HG03066 (cell line): ENCODE measurements around the gene STEAP1B.
A peak's percentile ranks its signal among the peaks of the same experiment; 100 is the strongest.
"Not testable (repeated sequence)": the region's sequence is repeated elsewhere in the genome, so short reads cannot be mapped to it uniquely, and the experiment has no call there.

ENCODE experiments used
- ATAC-seq: cut with Tn5 transposase; IDR thresholded peaks from one replicate; pipeline ENCODE4 v1.9.1; 2021; ENCODE audit warnings: low read depth; ENCODE audit not compliant: unreplicated experiment

STEAP1B gene

DNA sequence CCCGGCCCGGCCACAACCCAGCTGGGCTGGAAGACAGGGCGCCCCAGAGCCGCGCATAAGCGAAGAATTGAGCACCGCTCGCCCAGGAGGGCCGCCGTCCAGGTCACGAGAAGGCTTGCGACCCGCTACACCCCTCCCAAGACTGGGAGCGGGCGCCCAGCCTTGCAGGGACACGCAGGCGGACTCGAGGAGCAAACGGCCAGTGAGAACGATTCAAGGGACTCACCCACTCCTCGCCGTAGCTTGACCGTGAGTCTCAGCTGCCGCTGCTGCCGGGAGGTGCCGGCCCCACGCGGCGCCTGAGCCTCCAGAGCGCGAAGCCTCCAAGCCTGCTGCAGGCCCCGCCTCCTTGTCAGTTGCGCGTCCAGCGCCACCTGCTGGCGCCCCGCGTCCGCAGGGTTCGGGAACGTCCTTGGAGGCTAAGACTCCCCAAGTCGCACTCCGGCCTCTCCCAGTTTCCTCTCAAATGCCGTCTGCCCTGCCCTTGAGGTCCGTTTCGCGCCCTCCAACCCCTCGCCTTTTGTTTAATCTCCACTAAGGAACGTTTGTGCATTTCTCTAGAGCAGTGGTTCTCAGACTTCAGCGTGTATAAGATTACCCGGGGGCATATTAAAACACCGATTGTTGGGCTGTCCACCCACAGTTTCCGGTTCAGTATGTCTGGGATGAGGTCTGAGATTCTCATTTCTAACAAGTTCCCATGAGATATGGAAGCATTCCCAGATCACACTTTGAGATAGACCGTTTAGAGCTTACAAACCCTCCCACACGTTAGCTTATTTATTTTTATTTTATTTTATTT, at the start of gene STEAP1B:
STEAP1B (minus strand) TSS at position 301 of the 802 bp plus-strand sequence. CDS start 5,333 bp downstream, outside the sequence.
- ATAC-seq = peak; percentile 91

DNA sequence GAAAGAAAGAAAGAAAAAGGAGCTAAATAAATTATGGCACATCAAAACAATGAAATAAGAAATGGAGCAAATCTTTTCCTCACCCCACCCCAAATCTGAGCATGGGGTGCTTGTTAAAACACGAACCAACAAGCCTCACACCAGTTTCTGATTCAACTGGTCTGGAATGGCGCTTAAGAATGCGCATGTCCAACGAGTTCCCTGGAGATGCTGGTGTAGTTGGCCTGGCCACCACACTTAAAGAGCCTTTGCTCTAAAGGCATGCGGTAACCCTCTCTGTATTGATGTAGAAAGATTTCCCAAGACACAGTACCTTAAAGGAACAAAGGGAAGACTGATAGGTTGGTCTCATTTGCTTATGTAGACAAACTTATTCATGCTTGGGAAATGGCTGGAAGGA, 49.1 kb upstream of the STEAP1B start:
- ATAC-seq = no peak

DNA sequence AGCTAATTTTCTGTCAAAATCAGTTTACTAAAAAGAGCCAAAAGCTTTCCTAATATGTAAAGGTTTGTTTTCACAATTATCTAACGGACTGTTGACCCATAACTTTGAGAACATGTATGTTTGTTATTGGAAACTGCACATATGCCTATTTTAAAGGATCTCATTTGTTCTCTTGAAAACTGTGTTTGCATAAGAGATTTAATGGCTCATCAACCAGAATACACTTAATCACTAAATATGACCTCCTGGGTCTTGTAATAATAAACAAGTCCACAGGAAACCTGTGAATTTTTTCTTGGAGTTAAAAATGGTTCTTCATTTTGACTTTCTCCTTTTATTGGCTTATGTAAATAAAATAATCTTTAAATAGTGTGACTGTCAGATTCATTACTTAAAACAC, 48.3 kb upstream of the STEAP1B start:
- ATAC-seq = no peak

DNA sequence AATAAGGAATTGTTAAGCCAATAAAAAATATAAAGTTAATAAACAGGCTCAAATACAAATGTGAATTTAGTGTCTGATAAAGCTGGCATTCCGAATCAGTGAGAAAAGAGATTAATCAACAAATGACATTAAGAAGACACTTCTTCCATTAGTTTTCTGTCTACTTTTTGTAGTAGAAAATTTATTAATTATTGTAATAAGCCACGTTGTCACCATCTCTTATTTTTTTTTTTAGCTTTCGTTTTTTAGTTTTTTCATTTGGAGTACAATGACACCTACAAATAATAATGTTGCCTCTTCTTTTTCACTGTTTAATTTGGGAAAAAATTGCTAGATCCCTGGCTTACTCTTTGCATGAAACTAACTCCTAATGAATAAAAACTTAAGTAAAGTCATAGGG, 46.8 kb upstream of the STEAP1B start:
- ATAC-seq = no peak

DNA sequence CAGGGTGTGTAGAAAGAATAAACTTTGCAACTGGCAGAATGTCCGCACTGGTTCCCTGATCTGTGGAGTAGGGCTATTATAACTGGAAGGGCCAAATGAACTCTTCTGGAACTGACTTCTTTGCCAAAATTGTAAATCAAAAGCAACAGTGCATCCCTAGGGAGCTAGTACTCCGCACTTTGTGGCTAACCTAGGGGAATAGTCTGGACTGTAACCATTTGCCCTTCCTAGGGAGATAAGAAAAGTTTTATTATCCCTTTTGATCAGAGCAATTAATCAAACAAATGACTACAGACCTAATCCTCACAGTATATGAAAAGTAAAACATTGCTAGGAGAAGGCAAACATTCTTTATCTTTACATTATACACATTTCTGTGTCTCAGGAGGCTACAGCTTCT, 45.5 kb upstream of the STEAP1B start:
- no peak for ATAC-seq

DNA sequence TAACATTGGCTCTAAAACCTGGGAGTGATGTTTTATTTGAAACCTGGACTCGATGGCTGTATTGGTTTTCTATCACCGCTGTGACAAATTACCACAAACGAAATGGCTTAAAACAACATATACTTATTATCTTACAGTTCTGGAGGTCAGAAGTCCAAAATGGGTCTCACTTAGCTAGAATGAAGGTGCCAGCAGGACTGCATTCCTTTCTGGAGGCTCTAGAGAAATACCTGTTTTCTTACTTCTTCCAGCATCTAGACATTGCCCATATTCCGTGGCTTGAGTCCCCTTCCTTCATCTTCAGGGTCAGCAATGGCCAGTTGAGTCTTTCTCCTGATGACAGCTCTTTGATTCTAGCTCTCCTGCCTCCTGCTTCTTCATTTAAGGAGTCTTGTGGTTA, 44.3 kb upstream of the STEAP1B start:
- no peak for ATAC-seq

DNA sequence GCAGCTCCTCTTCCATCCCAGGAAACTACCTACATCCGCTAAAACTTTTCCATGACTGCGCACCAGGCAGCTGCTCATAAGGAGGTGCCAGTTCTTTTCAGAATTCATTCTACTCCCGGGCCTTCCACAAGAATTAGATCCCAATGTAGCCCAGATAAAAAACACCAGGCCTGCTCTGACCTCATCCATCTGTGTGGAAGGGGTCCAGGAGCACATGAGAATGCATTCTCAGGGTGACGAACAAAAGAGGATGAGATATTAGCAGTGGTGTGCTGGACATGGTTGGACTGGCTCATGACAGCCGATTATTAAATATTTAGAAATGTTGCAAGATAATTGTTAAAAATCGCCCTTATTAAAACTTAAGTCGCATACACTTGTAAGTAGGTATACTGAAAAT, 43.2 kb upstream of the STEAP1B start:
- no peak for ATAC-seq

DNA sequence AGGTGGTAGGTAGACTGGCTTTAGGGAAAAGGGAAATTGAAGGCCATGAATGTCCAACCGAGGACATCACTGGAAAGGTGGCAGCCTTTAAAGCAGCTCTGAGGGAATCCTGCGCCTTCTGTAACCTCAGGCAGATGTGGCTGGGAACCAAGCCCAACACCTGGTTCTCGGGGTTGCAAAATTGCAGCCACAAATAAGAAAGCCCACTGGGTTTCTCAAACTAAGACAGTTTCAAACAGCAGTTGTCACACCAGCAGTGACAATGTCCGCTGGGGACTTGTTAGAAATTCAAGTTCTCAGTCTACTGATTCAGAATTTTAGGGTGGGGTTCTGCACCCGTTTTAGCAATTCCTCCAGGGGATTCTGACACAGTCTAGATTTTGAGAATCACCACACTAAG, 42.7 kb upstream of the STEAP1B start:
- no peak for ATAC-seq

DNA sequence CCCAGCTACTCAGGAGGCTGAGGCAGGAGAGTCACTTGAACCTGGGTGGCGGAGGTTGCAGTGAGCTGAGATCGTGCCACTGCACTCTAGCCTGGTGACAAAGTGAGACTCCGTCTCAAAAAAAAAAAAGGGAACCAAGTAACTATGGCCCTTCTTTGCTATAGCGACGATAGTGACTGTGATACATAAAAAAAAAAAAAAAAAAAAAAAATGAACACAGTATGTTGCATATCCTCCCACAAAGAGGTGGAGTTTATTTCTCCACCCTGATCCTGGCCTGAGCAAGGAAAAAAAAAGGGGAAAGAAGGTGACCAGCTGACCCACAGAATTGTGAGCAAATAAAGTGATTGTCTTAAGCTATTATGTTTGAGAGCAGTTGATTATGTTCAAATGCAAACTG, 42.3 kb upstream of the STEAP1B start:
- no peak for ATAC-seq

DNA sequence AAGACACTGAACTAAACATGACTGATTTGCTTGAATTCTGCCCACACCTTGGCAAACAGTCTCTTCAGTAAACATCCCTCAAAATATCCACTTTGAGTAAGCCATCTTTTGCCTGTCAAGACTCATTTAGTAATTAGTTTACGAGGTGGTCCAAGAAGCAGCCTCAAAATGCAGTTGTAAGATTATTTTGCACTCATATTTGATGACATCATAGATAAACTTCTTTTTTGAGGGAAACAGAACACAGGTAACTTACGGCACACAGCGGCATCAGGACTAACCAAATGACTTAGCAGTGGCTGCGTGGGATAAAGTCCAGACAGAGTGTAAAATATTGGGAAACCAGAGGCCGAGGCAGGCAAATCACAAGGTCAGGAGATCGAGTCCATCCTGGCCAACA, 41.8 kb upstream of the STEAP1B start:
- ATAC-seq = no peak

DNA sequence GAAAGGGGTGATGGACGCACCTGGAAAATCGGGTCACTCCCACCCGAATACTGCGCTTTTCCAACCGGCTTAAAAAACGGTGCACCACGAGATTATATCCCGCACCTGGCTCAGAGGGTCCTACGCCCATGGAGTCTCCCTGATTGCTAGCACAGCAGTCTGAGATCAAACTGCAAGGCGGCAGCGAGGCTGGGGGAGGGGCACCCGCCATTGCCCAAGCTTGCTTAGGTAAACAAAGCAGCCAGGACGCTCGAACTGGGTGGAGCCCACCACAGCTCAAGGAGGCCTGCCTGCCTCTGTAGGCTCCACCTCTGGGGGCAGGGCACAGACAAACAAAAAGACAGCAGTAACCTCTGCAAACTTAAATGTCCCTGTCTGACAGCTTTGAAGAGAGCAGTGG, 28.5 kb upstream of the STEAP1B start:
- not testable (repeated sequence) for ATAC-seq

DNA sequence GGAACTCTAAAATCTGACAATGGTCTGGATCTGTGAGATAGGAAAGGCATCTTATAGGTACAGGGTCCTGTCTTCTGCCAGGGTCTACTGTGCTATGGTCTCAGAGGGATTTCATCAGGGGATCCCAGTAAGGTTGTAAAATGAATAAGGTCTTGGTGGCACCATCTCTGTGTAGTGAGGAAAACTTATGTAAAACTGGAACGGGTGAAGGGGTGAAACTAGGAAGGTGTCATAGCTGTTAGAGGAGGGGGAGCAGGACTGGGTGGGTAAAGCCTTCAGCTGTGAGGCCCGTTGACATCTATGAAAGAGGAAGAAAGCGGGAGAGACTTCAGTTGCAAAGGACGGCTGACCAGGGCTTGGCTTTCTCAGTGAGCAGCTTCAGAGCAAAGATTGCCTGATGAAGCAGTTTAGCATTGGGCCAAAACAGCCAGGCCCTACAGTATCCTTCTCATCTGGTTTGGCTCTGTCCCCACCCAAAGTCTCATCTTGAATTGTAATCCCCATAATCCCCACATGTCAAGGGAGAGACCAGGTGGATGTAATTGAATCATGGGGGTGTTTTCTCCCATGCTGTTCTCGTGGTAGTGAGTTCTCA, 24.5 kb upstream of the STEAP1B start:
- not testable (repeated sequence) for ATAC-seq

DNA sequence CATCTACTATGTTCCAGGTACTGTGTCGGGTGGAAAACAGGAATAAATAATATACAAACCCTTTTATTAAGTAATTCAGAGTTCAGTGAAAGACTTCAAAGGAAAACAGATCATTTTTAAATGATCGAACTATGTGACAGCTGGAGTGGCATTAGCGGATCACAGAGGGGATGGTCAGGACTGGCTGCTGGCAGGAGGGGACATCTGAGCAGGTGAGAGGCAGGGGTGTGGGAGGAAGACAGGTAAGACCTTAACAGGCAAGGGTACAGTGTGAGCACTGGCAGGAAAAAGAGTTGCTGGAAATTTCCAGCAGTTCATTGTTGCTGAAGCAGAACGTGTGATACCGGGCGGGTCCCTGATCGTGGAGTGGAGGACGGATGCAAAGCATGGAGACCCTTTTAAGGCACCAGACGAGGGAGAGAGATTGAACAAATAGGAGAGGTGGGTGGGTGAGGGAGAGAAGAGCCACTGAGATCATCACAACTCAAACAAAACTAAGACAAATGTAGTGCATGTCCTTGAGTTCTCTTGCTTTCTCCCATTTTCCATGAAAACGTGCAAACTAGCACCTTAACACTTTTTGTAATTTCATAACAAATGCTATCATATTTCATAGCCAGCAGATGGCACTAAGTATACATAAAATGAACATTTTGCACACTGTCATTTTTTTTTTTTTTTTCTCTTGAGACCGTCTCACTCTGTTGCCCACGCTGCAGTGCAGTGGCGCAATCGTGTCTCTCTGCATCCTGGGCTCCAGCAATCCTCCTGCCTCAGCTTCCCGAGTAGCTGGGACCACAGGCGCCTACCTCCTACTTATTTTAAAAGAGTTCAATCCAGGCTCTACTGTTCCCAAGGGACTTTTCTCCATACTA, 23.7 kb upstream of the STEAP1B start:
- ATAC-seq = not testable (repeated sequence)

DNA sequence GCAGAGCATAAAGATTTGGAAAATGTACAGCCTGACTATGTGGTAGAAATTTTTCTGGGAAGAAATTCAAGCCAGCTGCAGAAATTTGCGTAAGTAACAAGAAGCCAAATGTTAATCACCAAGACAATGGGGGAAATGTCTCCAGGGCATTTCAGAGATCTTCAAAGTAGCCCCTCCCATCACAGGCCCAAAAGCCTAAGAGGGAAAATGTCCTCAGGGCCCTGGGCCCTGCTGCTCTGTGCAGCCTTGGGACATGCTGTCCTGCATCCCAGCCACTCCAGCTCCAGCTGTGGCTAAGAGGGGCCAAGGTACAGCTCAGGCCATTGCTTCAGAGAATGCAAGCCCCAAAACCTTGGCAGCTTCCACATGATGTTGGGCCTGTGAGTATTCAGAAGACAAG, 19.6 kb upstream of the STEAP1B start:
- not testable (repeated sequence) for ATAC-seq

DNA sequence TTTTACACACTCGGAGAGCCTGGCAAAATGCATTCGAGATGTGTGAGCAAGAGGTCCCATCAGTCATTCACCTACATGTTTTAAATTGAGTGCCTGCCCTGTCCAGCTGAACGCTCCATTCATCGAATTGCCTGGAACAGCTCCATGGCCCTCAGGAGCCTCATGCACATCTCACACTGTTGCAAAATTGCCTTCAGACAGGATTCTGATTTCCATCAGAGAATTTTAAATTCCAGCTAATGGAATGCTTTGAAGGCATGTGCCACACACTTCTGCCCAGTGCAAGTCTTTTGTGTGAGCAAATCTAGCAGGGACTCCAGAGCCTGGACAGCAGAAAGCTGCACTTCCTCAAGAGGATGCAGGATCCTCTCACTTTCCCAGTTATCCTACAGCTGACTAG, 17.0 kb upstream of the STEAP1B start:
- ATAC-seq = not testable (repeated sequence)

DNA sequence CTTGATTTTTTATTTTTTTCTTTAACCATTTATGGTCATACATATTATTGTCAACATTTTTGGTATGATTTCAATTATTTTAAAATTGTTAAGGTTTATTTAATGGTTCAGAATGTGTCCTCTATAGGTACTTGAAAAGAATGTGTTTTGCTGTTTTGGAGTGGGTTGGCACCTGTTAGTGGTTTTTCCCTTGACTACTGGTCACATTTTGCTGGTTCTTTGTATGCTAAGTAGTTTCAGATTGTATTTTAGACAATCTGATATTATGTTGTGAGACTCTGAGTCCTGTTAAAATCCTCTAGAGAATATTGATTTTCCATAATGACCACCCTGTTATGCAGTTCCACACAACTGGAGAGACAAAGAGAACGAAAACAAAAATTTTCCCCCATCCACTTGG, 15.0 kb upstream of the STEAP1B start:
- ATAC-seq = not testable (repeated sequence)

DNA sequence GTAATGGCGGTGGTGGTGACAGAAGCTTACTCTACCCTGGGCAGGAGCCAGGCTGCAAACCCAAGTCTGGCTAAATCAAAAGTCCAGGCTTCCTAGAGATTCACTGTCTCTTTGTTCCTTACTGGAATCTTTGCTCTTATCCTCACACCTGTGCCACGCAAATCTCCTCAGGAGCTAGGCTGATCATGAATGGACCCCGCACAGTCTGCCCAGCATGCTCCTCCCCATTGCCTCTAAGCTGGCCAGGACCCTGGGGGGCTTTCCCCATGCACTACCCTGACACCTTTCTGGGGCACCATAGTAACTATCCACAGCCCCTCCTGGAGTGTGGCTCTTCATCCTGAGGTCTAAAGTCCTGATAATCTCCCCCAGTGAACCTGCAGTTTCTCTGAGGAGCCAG, 7.3 kb upstream of the STEAP1B start:
- not testable (repeated sequence) for ATAC-seq

DNA sequence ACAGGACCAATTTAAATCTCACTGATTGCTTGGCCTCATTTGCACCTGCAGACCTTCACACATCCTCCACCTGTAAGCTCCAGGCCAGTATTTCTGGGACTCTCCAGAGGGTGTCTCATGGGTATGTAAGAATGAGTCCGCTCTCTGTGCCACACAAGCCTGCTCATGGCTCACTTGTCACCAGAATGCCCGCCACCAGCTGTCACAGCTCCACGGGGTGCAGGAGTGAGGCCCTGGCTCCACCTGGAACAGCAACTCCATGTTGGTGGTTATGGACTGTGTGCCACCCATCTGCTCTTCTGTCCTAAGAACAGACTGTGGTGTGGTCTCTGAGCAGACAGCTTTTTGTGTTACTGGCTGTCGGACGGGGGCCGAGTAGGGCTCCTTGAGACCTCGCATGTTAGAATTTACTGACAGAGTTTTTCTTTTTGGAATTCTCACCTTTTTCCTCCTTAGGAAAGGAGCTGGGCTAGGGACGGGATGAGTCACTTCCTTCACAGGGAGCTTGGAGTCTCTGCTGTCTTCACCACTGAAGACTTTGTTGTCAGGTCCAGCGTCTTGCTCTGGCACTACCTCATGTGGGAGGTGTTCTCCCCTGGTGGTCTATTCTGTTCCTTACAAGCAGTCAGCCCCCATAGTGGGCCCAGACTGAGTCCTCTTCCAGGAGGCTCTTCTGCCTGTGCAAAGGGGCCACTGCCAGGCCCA, 6.5 kb upstream of the STEAP1B start:
- not testable (repeated sequence) for ATAC-seq

DNA sequence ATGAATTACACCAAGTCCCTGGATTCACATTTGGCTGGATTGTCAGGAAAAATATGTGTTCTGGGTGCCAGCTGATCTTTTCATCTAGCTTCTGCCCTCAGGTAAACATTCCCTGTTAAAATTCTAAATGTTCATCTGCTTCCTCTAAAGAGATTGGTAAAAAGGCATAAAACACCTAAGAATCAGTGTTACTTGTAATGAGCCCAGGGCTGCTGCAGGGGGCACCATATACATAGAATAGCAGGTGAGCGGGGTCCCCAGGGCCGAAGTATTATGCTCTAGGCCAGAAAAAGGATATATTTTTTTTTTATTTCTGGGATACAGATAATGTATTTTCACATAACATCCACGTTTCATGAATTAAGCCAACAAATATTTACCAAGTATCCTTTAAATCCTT, 4.5 kb upstream of the STEAP1B start:
- not testable (repeated sequence) for ATAC-seq

DNA sequence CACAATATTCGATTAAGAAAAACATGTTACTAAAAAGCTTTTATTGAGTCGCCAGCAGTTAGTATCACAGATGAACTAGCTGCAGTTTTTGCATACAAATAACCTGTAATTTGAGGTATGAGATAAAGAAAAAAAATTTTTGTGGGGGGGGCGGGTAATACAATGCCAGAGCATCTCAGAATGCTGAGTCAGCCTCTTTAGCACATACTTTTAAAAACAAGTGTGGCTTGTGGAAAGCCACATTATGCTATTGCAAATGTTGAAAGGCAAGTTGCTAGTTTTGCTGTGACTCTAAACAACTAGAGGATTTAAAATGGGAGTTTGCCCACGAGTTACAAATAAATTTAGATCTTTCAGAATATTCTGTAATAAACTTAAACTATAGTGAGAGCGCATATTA, 2.1 kb upstream of the STEAP1B start:
- ATAC-seq = not testable (repeated sequence)

DNA sequence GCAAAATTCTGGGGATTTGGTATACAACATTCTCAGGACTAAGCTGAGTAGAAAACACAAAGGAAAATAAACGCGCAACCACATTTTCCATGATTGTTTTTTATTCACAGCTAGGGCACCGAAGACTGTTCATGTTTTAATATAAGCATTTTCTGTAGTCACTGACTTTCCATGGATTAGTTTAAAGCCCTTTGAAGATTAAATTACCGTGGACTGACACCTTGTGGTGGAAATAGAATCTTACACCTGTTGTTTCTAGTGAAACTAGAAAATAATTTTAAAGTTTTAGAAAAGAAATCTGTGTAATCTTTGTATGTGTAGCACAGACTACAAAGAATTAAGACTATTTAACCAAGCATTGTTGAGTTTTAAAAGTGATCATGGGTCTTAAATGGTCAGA, 1.3 kb upstream of the STEAP1B start:
- not testable (repeated sequence) for ATAC-seq
